Activated CD8-positive, alpha-beta memory T cell treated with anti-CD3 and anti-CD28 coated beads, Interleukin-2, amount 50 U/mL, for 24 hours (primary cell): Measurements from ENCODE around the gene UBE2I.
"Not testable (repeated sequence)": the region's sequence is repeated elsewhere in the genome, so short reads cannot be mapped to it uniquely, and the experiment has no call there.

Source experiments
- DNase-seq: peaks from one replicate; pipeline ENCODE4 v3.0.0-alpha.2; 2020; ENCODE audit errors: extremely low read depth

UBE2I gene

GRCh38 chr16:1313721-1314369, 4.4 kb downstream of the UBE2I start:
- no peak for DNase-seq

GRCh38 chr16:1314399-1315068, 5.1 kb downstream of the UBE2I start:
- DNase-seq, result no peak

- DNase-seq, result no peak
These were observed 5.9 kb downstream of the UBE2I start for GRCh38 chr16:1315081-1316032.

GRCh38 chr16:1316033-1316405, 6.6 kb downstream of the UBE2I start:
- DNase-seq, result no peak

- no peak for DNase-seq
These were observed 8.2 kb downstream of the UBE2I start for GRCh38 chr16:1317479-1318267.

GRCh38 chr16:1318268-1318545, 8.8 kb downstream of the UBE2I start:
- DNase-seq, result no peak

GRCh38 chr16:1319041-1319440, 9.6 kb downstream of the UBE2I start:
- DNase-seq, result no peak

- DNase-seq, result no peak
These were observed 10.7 kb downstream of the UBE2I start for GRCh38 chr16:1320097-1320496.

GRCh38 chr16:1320658-1321240, 11.3 kb downstream of the UBE2I start:
- DNase-seq, result no peak

- DNase-seq, result no peak
These were observed 13.0 kb downstream of the UBE2I start for GRCh38 chr16:1322407-1322806.

GRCh38 chr16:1323296-1324239, 14.1 kb downstream of the UBE2I start:
- no peak for DNase-seq

- no peak for DNase-seq
These were observed 14.9 kb downstream of the UBE2I start for GRCh38 chr16:1324286-1324826.

GRCh38 chr16:1325261-1325660, 15.8 kb downstream of the UBE2I start:
- no peak for DNase-seq

GRCh38 chr16:1325673-1326371, 16.4 kb downstream of the UBE2I start:
- no peak for DNase-seq

GRCh38 chr16:1326391-1326790, 17.0 kb downstream of the UBE2I start:
- no peak for DNase-seq

GRCh38 chr16:1326946-1327618, 17.6 kb downstream of the UBE2I start:
- no peak for DNase-seq

- no peak for DNase-seq
These were observed 18.1 kb downstream of the UBE2I start for GRCh38 chr16:1327619-1327947.

GRCh38 chr16:1328136-1328535, 18.7 kb downstream of the UBE2I start:
- DNase-seq, result not testable (repeated sequence)

- DNase-seq, result not testable (repeated sequence)
These were observed 19.5 kb downstream of the UBE2I start for GRCh38 chr16:1328961-1329360.
